ENCODE data around the gene PSMF1.

DNA sequence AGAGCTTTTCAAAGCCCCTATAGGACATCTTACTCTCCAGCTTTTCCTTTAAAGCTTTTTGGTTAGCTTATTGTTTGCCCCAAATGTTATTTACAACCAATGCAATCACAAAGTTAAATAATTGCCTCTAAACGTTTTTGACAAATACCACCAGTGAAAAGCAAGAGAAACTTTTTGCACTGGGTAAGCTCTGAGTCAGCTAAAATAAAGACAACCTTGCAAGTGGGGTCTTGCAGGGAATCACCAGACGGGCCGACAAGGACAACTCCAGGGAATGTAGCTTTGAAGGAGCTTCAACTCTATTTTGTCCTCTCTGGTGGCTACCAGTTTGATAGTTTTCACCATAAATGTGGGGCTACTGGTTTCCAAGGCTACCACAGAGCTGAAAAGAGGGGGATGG is 14.7 kb upstream of the PSMF1 start:
- no peak for TF ChIP-seq POLR2AphosphoS5 (IDR thresholded peaks at IDR 0.05)
- no peak for TF ChIP-seq CTCF (IDR thresholded peaks at IDR 0.05)
- no peak for TF ChIP-seq EP300 (IDR thresholded peaks at IDR 0.05)
- no peak for TF ChIP-seq POLR2A (IDR thresholded peaks at IDR 0.05)

All from upper lobe of left lung (tissue), 4 donors.